IPS-15b (cell line): ENCODE data around the gene SMCO4.
A peak's percentile ranks its signal among the peaks of the same experiment; 100 is the strongest.

Source experiments
- H3K27me3 ChIP-seq: one replicate; pipeline ENCODE4 v1.6.1; 2013; ENCODE audit warnings: low read length; ENCODE audit not compliant: control insufficient read depth, insufficient read depth
- H3K36me3 ChIP-seq: one replicate; pipeline ENCODE4 v1.6.1; 2013; ENCODE audit warnings: low read length; ENCODE audit not compliant: control insufficient read depth, insufficient read depth
- H3K4me1 ChIP-seq: one replicate; pipeline ENCODE4 v1.6.1; 2013; ENCODE audit warnings: mild to moderate bottlenecking, low read length; ENCODE audit not compliant: control insufficient read depth, insufficient read depth
- H3K4me3 ChIP-seq: one replicate; pipeline ENCODE4 v1.5.1; 2013; ENCODE audit warnings: low read depth, low read length
- H3K9ac ChIP-seq: one replicate; pipeline ENCODE4 v1.6.1; 2013; ENCODE audit warnings: low read depth, mild to moderate bottlenecking, low read length
- H3K9me3 ChIP-seq: one replicate; pipeline ENCODE4 v1.6.1; 2013; ENCODE audit warnings: mild to moderate bottlenecking, low read length; ENCODE audit not compliant: control insufficient read depth, insufficient read depth

The SMCO4 gene

GRCh38 chr11:93552874-93553273, 9.7 kb upstream of the SMCO4 start:
- H3K4me3 ChIP-seq: no peak overlapping the region
- H3K9ac ChIP-seq: no peak overlapping the region
- no peaks in the 10 kb centered on the region for H3K9me3 ChIP-seq
- H3K4me1 ChIP-seq: no peaks in the 10 kb centered on the region
- H3K27me3 ChIP-seq: no peaks in the 10 kb centered on the region
- no peaks in the 10 kb centered on the region for H3K36me3 ChIP-seq

GRCh38 chr11:93549976-93550375, 6.8 kb upstream of the SMCO4 start:
- Histone ChIP-seq H3K9ac (no peak overlapping the region), H3K27me3 (no peaks in the 10 kb centered on the region), H3K4me3 (no peak overlapping the region), H3K36me3 (no peaks in the 10 kb centered on the region), H3K9me3 (no peaks in the 10 kb centered on the region), H3K4me1 (peaks cover 11% of the 10 kb centered on the region)

GRCh38 chr11:93548679-93549319, 5.6 kb upstream of the SMCO4 start:
- no peaks in the 10 kb centered on the region for H3K9me3 ChIP-seq
- H3K4me1 ChIP-seq: peaks cover 15% of the 10 kb centered on the region
- no peak overlapping the region for H3K9ac ChIP-seq
- H3K36me3 ChIP-seq: no peaks in the 10 kb centered on the region
- no peaks in the 10 kb centered on the region for H3K27me3 ChIP-seq
- H3K4me3 ChIP-seq: no peak overlapping the region

- no peaks in the 10 kb centered on the region for H3K9me3 ChIP-seq
- H3K36me3 ChIP-seq: no peaks in the 10 kb centered on the region
- no peaks in the 10 kb centered on the region for H3K27me3 ChIP-seq
- H3K4me1 ChIP-seq: peaks cover 17% of the 10 kb centered on the region
- H3K9ac ChIP-seq: no peak overlapping the region
- no peak overlapping the region for H3K4me3 ChIP-seq
Measured at GRCh38 chr11:93547773-93548172, 4.6 kb upstream of the SMCO4 start.

GRCh38 chr11:93547028-93547427, 3.8 kb upstream of the SMCO4 start:
- Histone ChIP-seq H3K4me3 (no peak overlapping the region), H3K27me3 (no peaks in the 10 kb centered on the region), H3K9me3 (no peaks in the 10 kb centered on the region), H3K36me3 (no peaks in the 10 kb centered on the region), H3K4me1 (peaks cover 17% of the 10 kb centered on the region), H3K9ac (no peak overlapping the region)

- Histone ChIP-seq H3K9me3 (no peaks in the 10 kb centered on the region), H3K36me3 (no peaks in the 10 kb centered on the region), H3K4me3 (no peak overlapping the region), H3K27me3 (no peaks in the 10 kb centered on the region), H3K4me1 (peaks cover 17% of the 10 kb centered on the region), H3K9ac (no peak overlapping the region)
Measured at GRCh38 chr11:93545566-93545965, 2.4 kb upstream of the SMCO4 start.

- Histone ChIP-seq H3K4me1 (peaks cover 21% of the 10 kb centered on the region), H3K4me3 (peak overlapping the region; percentile 69), H3K9ac (peak overlapping the region; percentile 54), H3K9me3 (no peaks in the 10 kb centered on the region), H3K36me3 (no peaks in the 10 kb centered on the region), H3K27me3 (no peaks in the 10 kb centered on the region)
Measured at GRCh38 chr11:93542811-93543229, 371 bp downstream of the SMCO4 start.

GRCh38 chr11:93541884-93542810, 1.0 kb downstream of the SMCO4 start:
- peaks cover 21% of the 10 kb centered on the region for H3K4me1 ChIP-seq
- no peaks in the 10 kb centered on the region for H3K9me3 ChIP-seq
- no peaks in the 10 kb centered on the region for H3K36me3 ChIP-seq
- peak overlapping the region; percentile 69 for H3K4me3 ChIP-seq
- H3K9ac ChIP-seq: peak overlapping the region; percentile 54
- H3K27me3 ChIP-seq: no peaks in the 10 kb centered on the region

GRCh38 chr11:93540896-93541553, 2.2 kb downstream of the SMCO4 start:
- Histone ChIP-seq H3K36me3 (no peaks in the 10 kb centered on the region), H3K9me3 (no peaks in the 10 kb centered on the region), H3K4me1 (peaks cover 14% of the 10 kb centered on the region), H3K9ac (no peak overlapping the region), H3K27me3 (no peaks in the 10 kb centered on the region), H3K4me3 (no peak overlapping the region)

GRCh38 chr11:93540337-93540736, 2.9 kb downstream of the SMCO4 start:
- H3K9ac ChIP-seq: no peak overlapping the region
- no peaks in the 10 kb centered on the region for H3K27me3 ChIP-seq
- peaks cover 12% of the 10 kb centered on the region for H3K4me1 ChIP-seq
- H3K4me3 ChIP-seq: no peak overlapping the region
- H3K9me3 ChIP-seq: no peaks in the 10 kb centered on the region
- H3K36me3 ChIP-seq: no peaks in the 10 kb centered on the region

GRCh38 chr11:93537767-93538261, 5.4 kb downstream of the SMCO4 start:
- no peaks in the 10 kb centered on the region for H3K9me3 ChIP-seq
- no peak overlapping the region for H3K4me3 ChIP-seq
- no peak overlapping the region for H3K9ac ChIP-seq
- no peaks in the 10 kb centered on the region for H3K27me3 ChIP-seq
- H3K36me3 ChIP-seq: no peaks in the 10 kb centered on the region
- H3K4me1 ChIP-seq: peaks cover 7% of the 10 kb centered on the region
